Cardiac muscle cell (in vitro differentiated cells and primary cell): Measurements from ENCODE around the gene WIPI1. TPM values are rescaled to one million over a fixed set of nuclear protein-coding genes. Genes with fewer than 3 reads are reported as not detected.

Experiments used
- DNase-seq, 2 donors: peaks; one replicate each; pipeline versions ENCODE4 v3.0.0 to v3.0.0-alpha.2; 2010 to 2017; ENCODE audit warnings: low read depth in 1 of 2, low spot score in 1 of 2
- H3K27ac ChIP-seq: fragments of 200-600 bp; sonication (generic); 2 replicates; pipeline ENCODE4 v1.5.1; 2016
- H3K27me3 ChIP-seq: fragments of 200-600 bp; sonication (generic); 2 replicates; pipeline ENCODE4 v1.6.0; 2016; ENCODE audit warnings: control low read depth
- H3K36me3 ChIP-seq: fragments of 200-600 bp; sonication (generic); 2 replicates; pipeline ENCODE4 v1.5.1; 2016; ENCODE audit warnings: control low read depth
- H3K4me1 ChIP-seq: fragments of 200-600 bp; sonication (generic); 2 replicates; pipeline ENCODE4 v1.8.1; 2017; ENCODE audit warnings: low read depth, mild to moderate bottlenecking, mixed run types
- H3K4me3 ChIP-seq: fragments of 200-600 bp; sonication (generic); 2 replicates; pipeline ENCODE4 v1.5.1; 2016; ENCODE audit warnings: mild to moderate bottlenecking
- H3K9me3 ChIP-seq: fragments of 200-600 bp; sonication (generic); 2 replicates; pipeline ENCODE4 v1.5.1; 2017; ENCODE audit warnings: low read depth, mild to moderate bottlenecking, control low read depth
- polyA plus RNA-seq: library from polyadenylated mRNA; unstranded; fragments of >200 nt; fragmentation: Nextera tagmentation; extraction: Ambion mirVana; gene quantifications from 2 replicates; pipeline ENCODE4 v1.2.1, GENCODE V29; 2016
- total RNA-seq: library from RNA; depleted of rRNA; stranded (reverse); fragments of >200 nt; gene quantifications from 2 replicates; pipeline ENCODE4 v1.2.3, GENCODE V29; 2016
- TF ChIP-seq, protein P1 (sequence below): IDR thresholded peaks from 2 replicates; pipeline ENCODE4 v1.5.1; 2012; ENCODE audit warnings: low read depth, mild to moderate bottlenecking, low read length

WIPI1 gene
- total and polyA plus RNA-seq, 2 experiments from 2014 or later, result 39.8 to 72.5 TPM

GRCh38 chr17:68424861-68425260, 32.4 kb downstream of the WIPI1 start:
- H3K4me1 ChIP-seq, result no peaks in the 10 kb centered on the region
- H3K27me3 ChIP-seq, result no peaks in the 10 kb centered on the region
- DNase-seq, result no peak

DNA sequence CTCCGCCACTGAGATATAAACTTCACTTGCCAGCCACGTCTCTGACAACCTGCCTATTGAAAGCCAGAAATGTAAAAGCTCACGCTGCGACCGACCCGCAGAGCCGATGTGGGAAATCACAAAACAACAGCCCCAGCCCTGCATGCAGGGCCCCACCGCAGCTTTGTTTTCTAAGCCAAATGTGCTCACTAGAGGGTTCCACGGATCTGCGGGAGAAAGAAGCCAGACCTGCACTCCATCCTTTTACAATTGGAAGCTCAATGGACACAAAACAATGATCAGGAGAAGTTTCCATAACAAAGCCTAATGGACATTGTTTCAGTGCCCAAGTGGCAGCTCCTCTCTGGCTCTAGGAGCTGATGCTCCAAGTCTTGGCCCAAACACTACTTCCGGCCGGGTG, 33.1 kb downstream of the WIPI1 start:
- Histone ChIP-seq H3K36me3 (peaks cover 4% of the 10 kb centered on the region), H3K4me1 (no peaks in the 10 kb centered on the region), H3K27me3 (no peaks in the 10 kb centered on the region), H3K4me3 (no peak overlapping the region), H3K9me3 (no peaks in the 10 kb centered on the region), H3K27ac (no peak overlapping the region)
- DNase-seq, result no peak
- TF ChIP-seq, protein P1, sequence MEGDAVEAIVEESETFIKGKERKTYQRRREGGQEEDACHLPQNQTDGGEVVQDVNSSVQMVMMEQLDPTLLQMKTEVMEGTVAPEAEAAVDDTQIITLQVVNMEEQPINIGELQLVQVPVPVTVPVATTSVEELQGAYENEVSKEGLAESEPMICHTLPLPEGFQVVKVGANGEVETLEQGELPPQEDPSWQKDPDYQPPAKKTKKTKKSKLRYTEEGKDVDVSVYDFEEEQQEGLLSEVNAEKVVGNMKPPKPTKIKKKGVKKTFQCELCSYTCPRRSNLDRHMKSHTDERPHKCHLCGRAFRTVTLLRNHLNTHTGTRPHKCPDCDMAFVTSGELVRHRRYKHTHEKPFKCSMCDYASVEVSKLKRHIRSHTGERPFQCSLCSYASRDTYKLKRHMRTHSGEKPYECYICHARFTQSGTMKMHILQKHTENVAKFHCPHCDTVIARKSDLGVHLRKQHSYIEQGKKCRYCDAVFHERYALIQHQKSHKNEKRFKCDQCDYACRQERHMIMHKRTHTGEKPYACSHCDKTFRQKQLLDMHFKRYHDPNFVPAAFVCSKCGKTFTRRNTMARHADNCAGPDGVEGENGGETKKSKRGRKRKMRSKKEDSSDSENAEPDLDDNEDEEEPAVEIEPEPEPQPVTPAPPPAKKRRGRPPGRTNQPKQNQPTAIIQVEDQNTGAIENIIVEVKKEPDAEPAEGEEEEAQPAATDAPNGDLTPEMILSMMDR, result no peak

More at GRCh38 chr17:68424861-68425260, 32.4 kb downstream of the WIPI1 start:
- H3K4me3 ChIP-seq, result no peak overlapping the region
- no peak overlapping the region for H3K27ac ChIP-seq
- TF ChIP-seq, protein P1, result no peak
- no peaks in the 10 kb centered on the region for H3K9me3 ChIP-seq
- H3K36me3 ChIP-seq, result peaks cover 4% of the 10 kb centered on the region

- Histone ChIP-seq H3K4me1 (no peaks in the 10 kb centered on the region), H3K4me3 (no peak overlapping the region), H3K27ac (no peak overlapping the region), H3K9me3 (no peaks in the 10 kb centered on the region), H3K27me3 (no peaks in the 10 kb centered on the region), H3K36me3 (peaks cover 4% of the 10 kb centered on the region)
- DNase-seq, result no peak
- TF ChIP-seq, protein P1, result no peak
Observed at GRCh38 chr17:68423251-68423650, 34.0 kb downstream of the WIPI1 start.

DNA sequence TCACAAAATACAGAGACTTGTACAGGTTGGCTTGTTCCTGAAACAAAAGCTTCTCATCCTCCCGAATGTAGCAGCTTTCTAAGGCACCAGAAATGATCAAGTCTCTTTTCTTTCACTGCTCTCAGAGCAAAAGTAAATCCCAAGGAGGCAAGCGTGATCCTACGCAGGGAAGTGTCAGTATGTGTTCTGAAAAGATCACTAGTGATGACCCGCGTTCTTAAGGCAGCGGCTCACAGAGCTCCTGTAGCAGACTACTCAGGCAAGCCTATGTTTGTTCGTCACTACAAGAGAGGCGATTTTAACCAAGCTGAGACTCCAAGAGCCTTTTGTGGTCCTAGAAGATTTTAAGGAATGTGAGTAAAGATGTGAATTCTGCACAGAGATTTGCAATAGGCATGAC, 34.5 kb downstream of the WIPI1 start:
- Histone ChIP-seq H3K9me3 (no peaks in the 10 kb centered on the region), H3K4me1 (no peaks in the 10 kb centered on the region), H3K27me3 (no peaks in the 10 kb centered on the region), H3K27ac (no peak overlapping the region), H3K4me3 (no peak overlapping the region), H3K36me3 (peaks cover 4% of the 10 kb centered on the region)
- DNase-seq, result no peak
- TF ChIP-seq, protein P1, result no peak

- H3K9me3 ChIP-seq, result no peaks in the 10 kb centered on the region
- DNase-seq, result no peak
- TF ChIP-seq, protein P1, result no peak
- H3K27ac ChIP-seq, result no peak overlapping the region
- no peaks in the 10 kb centered on the region for H3K4me1 ChIP-seq
- no peak overlapping the region for H3K4me3 ChIP-seq
- no peaks in the 10 kb centered on the region for H3K27me3 ChIP-seq
- H3K36me3 ChIP-seq, result peaks cover 4% of the 10 kb centered on the region
Observed at GRCh38 chr17:68421486-68421885, 35.8 kb downstream of the WIPI1 start.

- Histone ChIP-seq H3K36me3 (peaks cover 4% of the 10 kb centered on the region), H3K9me3 (no peaks in the 10 kb centered on the region), H3K27ac (no peak overlapping the region), H3K4me3 (no peak overlapping the region), H3K4me1 (no peaks in the 10 kb centered on the region), H3K27me3 (no peaks in the 10 kb centered on the region)
- DNase-seq, result no peak
- TF ChIP-seq, protein P1, result no peak
Observed at GRCh38 chr17:68420065-68420464, 37.2 kb downstream of the WIPI1 start.
